Heart right ventricle (tissue), 16 donors: ENCODE results near the gene EEA1. TPM values are rescaled to one million over a fixed set of nuclear protein-coding genes. Genes with fewer than 3 reads are reported as not detected.

Source experiments
- ATAC-seq, 8 donors: fragments of 200-7000 bp; cut with Tn5 transposase; one replicate each; pipeline ENCODE4 v1.9.1; 2020; ENCODE audit warnings: mild to moderate bottlenecking in 8 of 8, moderate library complexity in 8 of 8, moderate number of reproducible peaks in 1 of 8
- DNase-seq, 2 donors: peaks; one replicate each; pipeline ENCODE4 v3.0.0-alpha.2; 2020
- H3K27ac ChIP-seq, 10 donors: fragments of 200-600 bp; sonication (generic) in 2 of 10; one replicate each; pipeline versions ENCODE4 v1.5.0 to v1.8.0; 2020 to 2022; ENCODE audit warnings: mild to moderate bottlenecking in 3 of 10
- H3K27me3 ChIP-seq, 7 donors: fragments of 200-600 bp; one replicate each; pipeline ENCODE4 v1.8.0; 2021 to 2022; ENCODE audit warnings: mild to moderate bottlenecking in 2 of 7
- H3K36me3 ChIP-seq, 9 donors: fragments of 200-600 bp; sonication (generic) in 1 of 9; one replicate each; pipeline versions ENCODE4 v1.5.0 to v1.8.0; 2020 to 2022; ENCODE audit warnings: mild to moderate bottlenecking in 2 of 9
- H3K4me1 ChIP-seq, 9 donors: fragments of 200-600 bp; sonication (generic) in 1 of 9; one replicate each; pipeline versions ENCODE4 v1.5.0 to v1.8.0; 2020 to 2022; ENCODE audit warnings: mild to moderate bottlenecking in 4 of 9
- H3K4me3 ChIP-seq, 10 donors: fragments of 200-600 bp; sonication (generic) in 2 of 10; one replicate each; pipeline versions ENCODE4 v1.5.0 to v1.8.0; 2020 to 2022; ENCODE audit warnings: mild to moderate bottlenecking in 7 of 10, moderate library complexity in 2 of 10
- H3K9me3 ChIP-seq, 11 donors: fragments of 200-600 bp in 10 of 11; sonication (generic) in 2 of 11; one replicate each; pipeline versions ENCODE4 v1.5.0 to v1.8.0; 2013 to 2022; ENCODE audit warnings: mild to moderate bottlenecking in 2 of 11, control low read depth in 1 of 11, moderate library complexity in 1 of 11
- CTCF ChIP-seq, 9 donors: fragments of 200-600 bp; sonication (generic) in 2 of 9; IDR thresholded peaks; one replicate each; pipeline versions ENCODE4 v1.5.0 to v1.8.0; 2021 to 2022; ENCODE audit warnings: antibody characterized with exemption in 9 of 9, mild to moderate bottlenecking in 5 of 9, moderate library complexity in 1 of 9
- WGBS, 2 donors: extraction: QIAGEN DNeasy Blood & Tissue Kit; methylation state at CpG; one replicate each; pipeline ENCODE4 v1.1.7; 2013; ENCODE audit warnings: inconsistent platforms in 1 of 2; 5-methylcytosine and 5-hydroxymethylcytosine counted together
- intact Hi-C, 10 donors: fragments of 100-400 bp; cut with DNase I; formaldehyde crosslinking; loops; one replicate each; pipeline versions ENCODE4 v1.11.1 to v1.14.2; 2022
- polyA plus RNA-seq, 2 donors: library from polyadenylated mRNA; stranded (reverse); fragments of 200-250 nt; gene quantifications; one replicate each; pipeline ENCODE4 v1.2.3, GENCODE V29; 2013
- total RNA-seq, 10 donors: library from RNA; stranded (reverse); fragmentation: NEBNext Ultra II Directional in 3 of 10; extraction: Animal tissue kit (Norgen Biotek cat#: 25700) in 3 of 10; gene quantifications; one replicate each; pipeline versions ENCODE4 v1.2.1 to v1.2.4, GENCODE V29; 2021 to 2023
- donor health status: Arrhythmogenic right ventricular cardiomyopathy.
- donor health status: ischemic (EF 13 %, LVEDD 7.1; RV severe dilation, severe dysfunction).
- donor health status: healthy with polysubstance abuse.
- donor health status: DM: no; HTN: yes; CAD: no.
- donor health status: DM: no; HTN: no; CAD: no.
- donor health status: ischemic (EF 25% LVEDD 6.9; RV normal size, moderate dysfunction).
- donor health status: ischemic (EF 25% LVEDD 5.7; RV mildly dilated, moderate dysfunction).
- donor health status: healthy.
- donor health status: DM: yes; HTN: yes; CAD: no.
- donor health status: Ischemic cardiomyopathy.
- donor health status: ischemic (EF 35%, LVEDD 5.7; RV mildly dilated, moderate dysfunction).
- donor health status: nonischemic (EF 11% LVEDD 7.7; RV severe dilation, severe dysfunction).
- donor health status: DM: yes; HTN: yes; CAD: no.
- donor health status: PGD.
- donor health status: ischemic (EF 29% LVEDD 5.4; RV normal size, mild dysfunction).
- donor health status: nonischemic (EF 23%, LVEDD 6.1; RV moderate dilation, normal function).

The EEA1 gene
- total and polyA plus RNA-seq, 12 donors, result 2.6 to 41.6 (median 30.5) TPM

- 96% methylated on average over 1 of the region's 1 CpG for WGBS, 2 donors
- ATAC-seq, result no peak
Observed at GRCh38 chr12:92765871-92766270, 163.2 kb downstream of the EEA1 start.

GRCh38 chr12:92764831-92765230, 164.3 kb downstream of the EEA1 start:
- WGBS, 2 donors, result 55 to 75% methylated on average over 5 of the region's 5 CpGs
- peak; percentile 45 to 85 (median 70) for ATAC-seq

More at GRCh38 chr12:92765871-92766270, 163.2 kb downstream of the EEA1 start:
- H3K4me1 ChIP-seq, result peaks cover 10 to 39% (median 19%) of the 10 kb centered on the region in 9 donors
- peak overlapping the region in 1 of 10 donors; percentile 30 for H3K27ac ChIP-seq
- no peaks in the 10 kb centered on the region for H3K36me3 ChIP-seq
- no peak for DNase-seq
- no peak for TF ChIP-seq CTCF (IDR thresholded peaks at IDR 0.05)
- peaks cover 0 to 5% (median 0%) of the 10 kb centered on the region in 11 donors for H3K9me3 ChIP-seq
- H3K27me3 ChIP-seq, result no peaks in the 10 kb centered on the region
- no peak overlapping the region for H3K4me3 ChIP-seq
- intact Hi-C loops, result no loop called here

GRCh38 chr12:92762773-92763172, 166.3 kb downstream of the EEA1 start:
- intact Hi-C loops, result no loop called here
- ATAC-seq (no peak), DNase-seq (no peak)
- peaks cover 0 to 11% (median 0%) of the 10 kb centered on the region in 11 donors for H3K9me3 ChIP-seq
- no peak overlapping the region for H3K4me3 ChIP-seq
- H3K36me3 ChIP-seq, result no peaks in the 10 kb centered on the region
- H3K4me1 ChIP-seq, result peaks cover 0 to 10% (median 0%) of the 10 kb centered on the region in 9 donors
- no peak for TF ChIP-seq CTCF (IDR thresholded peaks at IDR 0.05)
- H3K27ac ChIP-seq, result no peak overlapping the region
- H3K27me3 ChIP-seq, result no peaks in the 10 kb centered on the region
- WGBS, 2 donors, result 96 to 97% methylated on average over 5 of the region's 5 CpGs

More at GRCh38 chr12:92764831-92765230, 164.3 kb downstream of the EEA1 start:
- Histone ChIP-seq H3K4me3 (no peak overlapping the region), H3K36me3 (no peaks in the 10 kb centered on the region), H3K9me3 (peaks cover 0 to 11% (median 0%) of the 10 kb centered on the region in 11 donors), H3K27ac (peak overlapping the region in 3 of 10 donors; percentile 16 to 45 (median 38)), H3K4me1 (peaks cover 8 to 31% (median 14%) of the 10 kb centered on the region in 9 donors), H3K27me3 (no peaks in the 10 kb centered on the region)
- TF ChIP-seq CTCF (IDR thresholded peaks at IDR 0.05), result no peak
- DNase-seq, result peak in 1 of 2 donors; percentile 49
- intact Hi-C loops, result no loop called here

- Histone ChIP-seq H3K27me3 (no peaks in the 10 kb centered on the region), H3K4me1 (peaks cover 0 to 19% (median 8%) of the 10 kb centered on the region in 9 donors), H3K36me3 (no peaks in the 10 kb centered on the region), H3K27ac (no peak overlapping the region), H3K9me3 (peaks cover 0 to 11% (median 0%) of the 10 kb centered on the region in 11 donors), H3K4me3 (no peak overlapping the region)
- intact Hi-C loops, result no loop called here
- 76 to 82% methylated on average over 3 of the region's 3 CpGs for WGBS, 2 donors
- DNase-seq (no peak), ATAC-seq (peak in 1 of 8 donors; percentile 60)
- no peak for TF ChIP-seq CTCF (IDR thresholded peaks at IDR 0.05)
Observed at GRCh38 chr12:92759634-92760268, 169.3 kb downstream of the EEA1 start.
